K562 (cell line): ENCODE data around the gene E2F1. TPM values are rescaled to one million over a fixed set of nuclear protein-coding genes. Genes with fewer than 3 reads are reported as not detected.

Experiments used
- BRD4 ChIP-seq: fragments of 200-600 bp; sonication (generic); IDR thresholded peaks from 2 replicates; pipeline ENCODE4 v1.6.1; 2017; ENCODE audit warnings: inconsistent platforms
- DACH1 ChIP-seq: fragments of 450-650 bp; IDR thresholded peaks from 2 replicates; pipeline ENCODE4 v1.6.1; 2018; ENCODE audit not compliant: partially characterized antibody
- EGR1 ChIP-seq: fragments of 450-650 bp; conservative IDR thresholded peaks from 2 replicates; pipeline ENCODE4 v1.6.1; 2017; ENCODE audit warnings: mild to moderate bottlenecking
- KAT8 ChIP-seq: fragments of 450-650 bp; IDR thresholded peaks from 2 replicates; pipeline ENCODE4 v1.6.1; 2016; ENCODE audit warnings: low read depth, mild to moderate bottlenecking
- MYBL2 ChIP-seq, 2 experiments: fragments of 450-650 bp in 1 of 2; sonication (generic) in 1 of 2; formaldehyde crosslinking in 1 of 2; IDR thresholded peaks; 2 replicates each; pipeline versions ENCODE4 v1.6.1 to v1.8.1; 2017 to 2022; ENCODE audit warnings: borderline replicate concordance in 1 of 2, inconsistent platforms in 1 of 2, low read depth in 1 of 2, mild to moderate bottlenecking in 1 of 2, missing genetic modification reagents in 1 of 2, moderate library complexity in 1 of 2
- PATZ1 ChIP-seq: fragments of 250-450 bp; sonication (Bioruptor Pico); IDR thresholded peaks from 2 replicates; pipeline ENCODE4 v1.5.0; 2020; ENCODE audit warnings: mild to moderate bottlenecking, borderline replicate concordance
- PYGO2 ChIP-seq: fragments of 450-650 bp; IDR thresholded peaks from 2 replicates; pipeline ENCODE4 v1.6.1; 2016; ENCODE audit warnings: mild to moderate bottlenecking, missing genetic modification characterization, moderate library complexity, missing compliant biosample characterization
- SMAD1 ChIP-seq: fragments of 150-350 bp; IDR thresholded peaks from 2 replicates; pipeline ENCODE4 v1.6.1; 2014; ENCODE audit warnings: low read length, low read depth; ENCODE audit not compliant: partially characterized antibody
- SMAD3 ChIP-seq: fragments of 450-650 bp; formaldehyde crosslinking; conservative IDR thresholded peaks from 2 replicates; pipeline ENCODE4 v1.4.0; 2020; ENCODE audit warnings: mild to moderate bottlenecking
- SMC3 ChIP-seq: conservative IDR thresholded peaks from 2 replicates; pipeline ENCODE4 v1.6.1; 2011; ENCODE audit warnings: low read depth, low read length, improper control_type of control experiment; ENCODE audit not compliant: insufficient read depth
- TRIM24 ChIP-seq, 2 experiments: fragments of 450-650 bp; IDR thresholded peaks; 2 replicates each; pipeline ENCODE4 v1.6.1; 2016
- ZNF316 ChIP-seq: fragments of 450-650 bp; IDR thresholded peaks from 2 replicates; pipeline ENCODE4 v1.6.1; 2016
- ZNF57 ChIP-seq: fragments of 450-650 bp; formaldehyde crosslinking; IDR thresholded peaks from 2 replicates; pipeline ENCODE4 v1.4.0; 2020; ENCODE audit warnings: mild to moderate bottlenecking, moderate library complexity
- polyA plus RNA-seq, 8 experiments: library from polyadenylated mRNA; depleted of rRNA in 4 of 8; stranded (reverse) in 5 of 8; unstranded in 3 of 8; fragments of >200 nt; fragmentation: Nextera tagmentation in 2 of 8; fragmentation: Illumina TruSeq in 1 of 8; extraction: Ambion mirVana in 2 of 8; extraction: Trizol in 1 of 8; gene quantifications; 2 replicates each; pipeline versions ENCODE4 v1.2.1 to v1.2.3, GENCODE V29; 2011 to 2014; ENCODE audit warnings: inconsistent platforms in 1 of 8, missing spikeins in 1 of 8
- total RNA-seq, 7 experiments: library from RNA; depleted of rRNA in 6 of 7; stranded (reverse); fragments of >200 nt in 6 of 7; fragmentation: Illumina TruSeq in 2 of 7; extraction: Trizol in 2 of 7; gene quantifications; 2 replicates each; pipeline versions ENCODE4 v1.2.1 to v1.2.3, GENCODE V29; 2011 to 2021; ENCODE audit warnings: low replicate concordance in 1 of 7
- TF ChIP-seq, protein P1 (sequence below), 2 experiments: IDR thresholded peaks in 1 of 2; conservative IDR thresholded peaks in 1 of 2; 2 replicates each; pipeline ENCODE4 v1.6.1; 2016; ENCODE audit warnings: low read depth in 2 of 2, mild to moderate bottlenecking in 1 of 2, missing compliant biosample characterization in 1 of 2, missing genetic modification characterization in 1 of 2, moderate library complexity in 1 of 2
- TF ChIP-seq, protein P2 (sequence below): fragments of 250-450 bp; sonication (Bioruptor Pico); IDR thresholded peaks from 2 replicates; pipeline ENCODE4 v1.4.0; 2020; ENCODE audit warnings: mild to moderate bottlenecking
- TF ChIP-seq, protein P3 (sequence below): IDR thresholded peaks from 2 replicates; pipeline ENCODE4 v1.6.1; 2011; ENCODE audit not compliant: insufficient read length; ENCODE audit errors: extremely low read depth
- TF ChIP-seq, protein P4 (sequence below): fragments of 150-350 bp; IDR thresholded peaks from 2 replicates; pipeline ENCODE4 v1.6.1; 2014; ENCODE audit warnings: low read depth, mild to moderate bottlenecking, low read length, borderline replicate concordance

E2F1 gene
- total and polyA plus RNA-seq, 9 of the 15 experiments (the other 6 are each of a cell fraction or from before 2014, with no cell fraction given), result 0.14 to 30.6 (median 13.1) TPM

DNA sequence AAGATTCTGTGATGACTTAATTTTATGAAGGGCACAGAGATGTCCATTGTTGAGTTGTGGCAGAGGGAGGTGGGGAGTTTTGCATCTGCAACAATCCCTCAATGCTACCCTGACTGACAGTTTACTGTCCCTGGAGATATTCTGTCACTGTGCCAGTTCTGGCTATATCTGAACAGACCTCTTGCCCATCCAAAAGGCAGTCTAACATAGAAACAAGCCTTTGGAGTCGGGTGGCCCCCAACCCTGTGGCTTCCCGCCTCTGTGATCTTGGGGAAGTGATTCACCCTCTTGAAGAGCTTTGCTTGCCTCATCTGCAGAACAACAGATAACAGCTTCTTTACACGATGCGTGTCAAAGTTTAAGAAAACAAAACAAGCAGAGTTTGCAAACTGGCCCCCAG is 3.8 kb upstream of the E2F1 start (continued):
- TF ChIP-seq PATZ1 (CRISPR knock-in tag) (no peak), MYBL2 (IDR thresholded peaks at IDR 0.05; ENCODE audit: low read depth) (no peak), MYBL2 (CRISPR knock-in tag; IDR thresholded peaks at IDR 0.05; ENCODE audit: borderline replicate concordance) (no peak), ZNF316 (no peak), PYGO2 (no peak), DACH1 (no peak), KAT8 (no peak), ZNF57 (CRISPR knock-in tag) (no peak), BRD4 (no peak), SMC3 (no peak), SMAD3 (CRISPR knock-in tag) (no peak), SMAD1 (no peak), EGR1 (no peak), TRIM24 (IDR thresholded peaks at IDR 0.05) (peak in 1 of 2 experiments; percentile 73; a peak in 3 of 4 replicates)
- TF ChIP-seq, protein P1, sequence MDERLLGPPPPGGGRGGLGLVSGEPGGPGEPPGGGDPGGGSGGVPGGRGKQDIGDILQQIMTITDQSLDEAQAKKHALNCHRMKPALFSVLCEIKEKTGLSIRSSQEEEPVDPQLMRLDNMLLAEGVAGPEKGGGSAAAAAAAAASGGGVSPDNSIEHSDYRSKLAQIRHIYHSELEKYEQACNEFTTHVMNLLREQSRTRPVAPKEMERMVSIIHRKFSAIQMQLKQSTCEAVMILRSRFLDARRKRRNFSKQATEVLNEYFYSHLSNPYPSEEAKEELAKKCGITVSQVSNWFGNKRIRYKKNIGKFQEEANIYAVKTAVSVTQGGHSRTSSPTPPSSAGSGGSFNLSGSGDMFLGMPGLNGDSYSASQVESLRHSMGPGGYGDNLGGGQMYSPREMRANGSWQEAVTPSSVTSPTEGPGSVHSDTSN (CRISPR knock-in tag; IDR thresholded peaks at IDR 0.05; ENCODE audit: low read depth), result peak; percentile 26; the same call in 1 of the 2 replicates
- TF ChIP-seq, protein P1 (tag; conservative IDR thresholded peaks at IDR 0.05; ENCODE audit: low read depth), result peak; percentile 55
- TF ChIP-seq, protein P2, sequence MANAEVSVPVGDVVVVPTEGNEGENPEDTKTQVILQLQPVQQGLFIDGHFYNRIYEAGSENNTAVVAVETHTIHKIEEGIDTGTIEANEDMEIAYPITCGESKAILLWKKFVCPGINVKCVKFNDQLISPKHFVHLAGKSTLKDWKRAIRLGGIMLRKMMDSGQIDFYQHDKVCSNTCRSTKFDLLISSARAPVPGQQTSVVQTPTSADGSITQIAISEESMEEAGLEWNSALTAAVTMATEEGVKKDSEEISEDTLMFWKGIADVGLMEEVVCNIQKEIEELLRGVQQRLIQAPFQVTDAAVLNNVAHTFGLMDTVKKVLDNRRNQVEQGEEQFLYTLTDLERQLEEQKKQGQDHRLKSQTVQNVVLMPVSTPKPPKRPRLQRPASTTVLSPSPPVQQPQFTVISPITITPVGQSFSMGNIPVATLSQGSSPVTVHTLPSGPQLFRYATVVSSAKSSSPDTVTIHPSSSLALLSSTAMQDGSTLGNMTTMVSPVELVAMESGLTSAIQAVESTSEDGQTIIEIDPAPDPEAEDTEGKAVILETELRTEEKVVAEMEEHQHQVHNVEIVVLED, result no peak
- TF ChIP-seq, protein P3, sequence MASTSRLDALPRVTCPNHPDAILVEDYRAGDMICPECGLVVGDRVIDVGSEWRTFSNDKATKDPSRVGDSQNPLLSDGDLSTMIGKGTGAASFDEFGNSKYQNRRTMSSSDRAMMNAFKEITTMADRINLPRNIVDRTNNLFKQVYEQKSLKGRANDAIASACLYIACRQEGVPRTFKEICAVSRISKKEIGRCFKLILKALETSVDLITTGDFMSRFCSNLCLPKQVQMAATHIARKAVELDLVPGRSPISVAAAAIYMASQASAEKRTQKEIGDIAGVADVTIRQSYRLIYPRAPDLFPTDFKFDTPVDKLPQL, result no peak
- TF ChIP-seq, protein P4, sequence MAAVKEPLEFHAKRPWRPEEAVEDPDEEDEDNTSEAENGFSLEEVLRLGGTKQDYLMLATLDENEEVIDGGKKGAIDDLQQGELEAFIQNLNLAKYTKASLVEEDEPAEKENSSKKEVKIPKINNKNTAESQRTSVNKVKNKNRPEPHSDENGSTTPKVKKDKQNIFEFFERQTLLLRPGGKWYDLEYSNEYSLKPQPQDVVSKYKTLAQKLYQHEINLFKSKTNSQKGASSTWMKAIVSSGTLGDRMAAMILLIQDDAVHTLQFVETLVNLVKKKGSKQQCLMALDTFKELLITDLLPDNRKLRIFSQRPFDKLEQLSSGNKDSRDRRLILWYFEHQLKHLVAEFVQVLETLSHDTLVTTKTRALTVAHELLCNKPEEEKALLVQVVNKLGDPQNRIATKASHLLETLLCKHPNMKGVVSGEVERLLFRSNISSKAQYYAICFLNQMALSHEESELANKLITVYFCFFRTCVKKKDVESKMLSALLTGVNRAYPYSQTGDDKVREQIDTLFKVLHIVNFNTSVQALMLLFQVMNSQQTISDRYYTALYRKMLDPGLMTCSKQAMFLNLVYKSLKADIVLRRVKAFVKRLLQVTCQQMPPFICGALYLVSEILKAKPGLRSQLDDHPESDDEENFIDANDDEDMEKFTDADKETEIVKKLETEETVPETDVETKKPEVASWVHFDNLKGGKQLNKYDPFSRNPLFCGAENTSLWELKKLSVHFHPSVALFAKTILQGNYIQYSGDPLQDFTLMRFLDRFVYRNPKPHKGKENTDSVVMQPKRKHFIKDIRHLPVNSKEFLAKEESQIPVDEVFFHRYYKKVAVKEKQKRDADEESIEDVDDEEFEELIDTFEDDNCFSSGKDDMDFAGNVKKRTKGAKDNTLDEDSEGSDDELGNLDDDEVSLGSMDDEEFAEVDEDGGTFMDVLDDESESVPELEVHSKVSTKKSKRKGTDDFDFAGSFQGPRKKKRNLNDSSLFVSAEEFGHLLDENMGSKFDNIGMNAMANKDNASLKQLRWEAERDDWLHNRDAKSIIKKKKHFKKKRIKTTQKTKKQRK, result no peak
